DND-41 (cell line): Measurements from ENCODE around the gene PIEZO1.

ENCODE experiments used
- ATAC-seq: fragments of 200-7000 bp; cut with Tn5 transposase; 3 replicates; pipeline ENCODE4 v1.9.1; 2021; ENCODE audit warnings: low read depth; ENCODE audit not compliant: insufficient read depth
- DNase-seq: peaks from one replicate; pipeline ENCODE4 v3.0.0-alpha.2; 2020
- H2AFZ ChIP-seq: 2 replicates; pipeline ENCODE4 v1.6.0; 2012; ENCODE audit warnings: low read depth, low read length
- H3K27ac ChIP-seq: 2 replicates; pipeline ENCODE4 v1.5.1; 2012; ENCODE audit warnings: low read length, inconsistent platforms
- H3K27me3 ChIP-seq: fragments of 200-600 bp; sonication (generic); 2 replicates; pipeline ENCODE4 v1.6.0; 2012; ENCODE audit warnings: low read length, mild to moderate bottlenecking, inconsistent platforms; ENCODE audit not compliant: insufficient read depth, poor library complexity
- H3K36me3 ChIP-seq: 2 replicates; pipeline ENCODE4 v1.5.1; 2012; ENCODE audit warnings: low read length, inconsistent platforms; ENCODE audit not compliant: insufficient read depth
- H3K4me1 ChIP-seq: 2 replicates; pipeline ENCODE4 v1.5.1; 2012; ENCODE audit warnings: mild to moderate bottlenecking, low read length; ENCODE audit not compliant: insufficient read depth
- H3K4me2 ChIP-seq: 2 replicates; pipeline ENCODE4 v1.6.0; 2012; ENCODE audit warnings: mild to moderate bottlenecking, moderate library complexity, low read length, inconsistent platforms; ENCODE audit not compliant: insufficient read depth
- H3K4me3 ChIP-seq, 2 experiments: fragments of 200-600 bp in 1 of 2; shearing (Covaris generic) in 1 of 2; 2 replicates each; pipeline ENCODE4 v1.5.1; 2012 to 2016; ENCODE audit warnings: inconsistent platforms in 2 of 2, low read length in 2 of 2, mild to moderate bottlenecking in 2 of 2, low read depth in 1 of 2, moderate library complexity in 1 of 2
- H3K79me2 ChIP-seq: 2 replicates; pipeline ENCODE4 v1.6.0; 2012; ENCODE audit warnings: low read length, inconsistent platforms; ENCODE audit not compliant: insufficient read depth
- H3K9ac ChIP-seq: 2 replicates; pipeline ENCODE4 v1.6.0; 2012; ENCODE audit warnings: low read depth, mild to moderate bottlenecking, inconsistent platforms, low read length, moderate library complexity
- H3K9me3 ChIP-seq: 2 replicates; pipeline ENCODE4 v1.5.1; 2012; ENCODE audit warnings: low read length, moderate library complexity, mild to moderate bottlenecking, inconsistent platforms; ENCODE audit not compliant: insufficient read depth, severe bottlenecking
- H4K20me1 ChIP-seq: 2 replicates; pipeline ENCODE4 v1.6.0; 2012; ENCODE audit warnings: low read length; ENCODE audit not compliant: insufficient read depth
- EZH2 ChIP-seq: IDR thresholded peaks from 3 replicates; pipeline ENCODE4 v1.6.1; 2012; ENCODE audit warnings: borderline replicate concordance, low read depth, mild to moderate bottlenecking, moderate library complexity, low read length, inconsistent platforms; ENCODE audit not compliant: severe bottlenecking
- TF ChIP-seq, protein P1 (sequence below): IDR thresholded peaks from 2 replicates; pipeline ENCODE4 v1.5.1; 2012; ENCODE audit warnings: borderline replicate concordance, low read length, moderate library complexity, mild to moderate bottlenecking; ENCODE audit not compliant: poor library complexity, severe bottlenecking; ENCODE audit errors: extremely low read depth

The PIEZO1 gene

GRCh38 chr16:88809676-88810165 lies 24.7 kb upstream of the PIEZO1 start:
- peak overlapping the region; percentile 93 for H3K27ac ChIP-seq

GRCh38 chr16:88809068-88809675 lies 24.2 kb upstream of the PIEZO1 start:
- peak overlapping the region; percentile 93 for H3K27ac ChIP-seq
- peak overlapping the region; percentile 98 for H3K4me2 ChIP-seq
- TF ChIP-seq EZH2, result no peak
- TF ChIP-seq, protein P1, sequence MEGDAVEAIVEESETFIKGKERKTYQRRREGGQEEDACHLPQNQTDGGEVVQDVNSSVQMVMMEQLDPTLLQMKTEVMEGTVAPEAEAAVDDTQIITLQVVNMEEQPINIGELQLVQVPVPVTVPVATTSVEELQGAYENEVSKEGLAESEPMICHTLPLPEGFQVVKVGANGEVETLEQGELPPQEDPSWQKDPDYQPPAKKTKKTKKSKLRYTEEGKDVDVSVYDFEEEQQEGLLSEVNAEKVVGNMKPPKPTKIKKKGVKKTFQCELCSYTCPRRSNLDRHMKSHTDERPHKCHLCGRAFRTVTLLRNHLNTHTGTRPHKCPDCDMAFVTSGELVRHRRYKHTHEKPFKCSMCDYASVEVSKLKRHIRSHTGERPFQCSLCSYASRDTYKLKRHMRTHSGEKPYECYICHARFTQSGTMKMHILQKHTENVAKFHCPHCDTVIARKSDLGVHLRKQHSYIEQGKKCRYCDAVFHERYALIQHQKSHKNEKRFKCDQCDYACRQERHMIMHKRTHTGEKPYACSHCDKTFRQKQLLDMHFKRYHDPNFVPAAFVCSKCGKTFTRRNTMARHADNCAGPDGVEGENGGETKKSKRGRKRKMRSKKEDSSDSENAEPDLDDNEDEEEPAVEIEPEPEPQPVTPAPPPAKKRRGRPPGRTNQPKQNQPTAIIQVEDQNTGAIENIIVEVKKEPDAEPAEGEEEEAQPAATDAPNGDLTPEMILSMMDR, result no peak
- no peak overlapping the region for H2AFZ ChIP-seq
- no peak for DNase-seq
- H3K36me3 ChIP-seq, result peaks cover 67% of the 10 kb centered on the region
- H4K20me1 ChIP-seq, result peaks cover 69% of the 10 kb centered on the region
- H3K4me1 ChIP-seq, result peaks cover 78% of the 10 kb centered on the region
- no peak for ATAC-seq
- peaks cover 77% of the 10 kb centered on the region for H3K79me2 ChIP-seq
- H3K4me3 ChIP-seq, result peak overlapping the region in 1 of 2 experiments; percentile 93; a peak in 2 of 4 replicates
- peak overlapping the region; percentile 84 for H3K9ac ChIP-seq
- H3K9me3 ChIP-seq, result no peaks in the 10 kb centered on the region
- no peaks in the 10 kb centered on the region for H3K27me3 ChIP-seq

More at GRCh38 chr16:88809676-88810165, 24.7 kb upstream of the PIEZO1 start:
- peak overlapping the region in 1 of 2 experiments; percentile 93; a peak in 3 of 4 replicates for H3K4me3 ChIP-seq
- H3K27me3 ChIP-seq, result no peaks in the 10 kb centered on the region
- H3K36me3 ChIP-seq, result peaks cover 62% of the 10 kb centered on the region
- DNase-seq (no peak), ATAC-seq (peak; percentile 8)
- H2AFZ ChIP-seq, result no peak overlapping the region
- peaks cover 72% of the 10 kb centered on the region for H3K79me2 ChIP-seq
- TF ChIP-seq, protein P1, result no peak
- no peak for TF ChIP-seq EZH2
- peak overlapping the region; percentile 84 for H3K9ac ChIP-seq
- peaks cover 74% of the 10 kb centered on the region for H3K4me1 ChIP-seq
- H3K9me3 ChIP-seq, result no peaks in the 10 kb centered on the region
- H3K4me2 ChIP-seq, result peak overlapping the region; percentile 98
- peaks cover 64% of the 10 kb centered on the region for H4K20me1 ChIP-seq

GRCh38 chr16:88807626-88808453 lies 22.8 kb upstream of the PIEZO1 start:
- Histone ChIP-seq H3K9ac (peak overlapping the region; percentile 90), H3K4me3 (peak overlapping the region in 1 of 2 experiments; percentile 2; a peak in 1 of 4 replicates), H3K4me1 (peaks cover 76% of the 10 kb centered on the region), H2AFZ (no peak overlapping the region), H3K27me3 (no peaks in the 10 kb centered on the region), H3K36me3 (peaks cover 69% of the 10 kb centered on the region), H3K79me2 (peaks cover 86% of the 10 kb centered on the region), H4K20me1 (peaks cover 70% of the 10 kb centered on the region), H3K9me3 (no peaks in the 10 kb centered on the region), H3K27ac (no peak overlapping the region), H3K4me2 (peak overlapping the region; percentile 87)
- DNase-seq, result no peak
- ATAC-seq, result no peak
- TF ChIP-seq, protein P1, result no peak
- no peak for TF ChIP-seq EZH2
